Fibroblast of skin of left quadriceps (primary cell): ENCODE data around the gene MRPS23.
"Not testable (repeated sequence)": the region's sequence is repeated elsewhere in the genome, so short reads cannot be mapped to it uniquely, and the experiment has no call there.

Experiments
- DNase-seq, 2 experiments: peaks; one replicate each; pipeline ENCODE4 v3.0.0-alpha.2; 2013; ENCODE audit warnings: low read depth in 2 of 2

The MRPS23 gene

GRCh38 chr17:57864273-57864672 is 14.4 kb upstream of the MRPS23 start:
- no peak for DNase-seq

- DNase-seq, result no peak
Measured at GRCh38 chr17:57862694-57863667, 13.1 kb upstream of the MRPS23 start.

- no peak for DNase-seq
Measured at GRCh38 chr17:57861790-57862693, 12.2 kb upstream of the MRPS23 start.

- DNase-seq, result no peak
Measured at GRCh38 chr17:57861000-57861789, 11.4 kb upstream of the MRPS23 start.

GRCh38 chr17:57860414-57860999 is 10.7 kb upstream of the MRPS23 start:
- DNase-seq, result no peak

- no peak for DNase-seq
Measured at GRCh38 chr17:57859601-57860413, 10.0 kb upstream of the MRPS23 start.

GRCh38 chr17:57858838-57859237 is 9.0 kb upstream of the MRPS23 start:
- no peak for DNase-seq

GRCh38 chr17:57856792-57857620 is 7.2 kb upstream of the MRPS23 start:
- DNase-seq, result no peak

GRCh38 chr17:57855391-57856035 is 5.7 kb upstream of the MRPS23 start:
- no peak for DNase-seq

GRCh38 chr17:57853695-57854094 is 3.9 kb upstream of the MRPS23 start:
- DNase-seq, result no peak

- DNase-seq, result no peak
Measured at GRCh38 chr17:57852955-57853328, 3.1 kb upstream of the MRPS23 start.

GRCh38 chr17:57852092-57852954 is 2.5 kb upstream of the MRPS23 start:
- no peak for DNase-seq

GRCh38 chr17:57849163-57849873 is 526 bp downstream of the MRPS23 start:
- DNase-seq, result no peak

GRCh38 chr17:57846056-57846945 is 3.5 kb downstream of the MRPS23 start:
- DNase-seq, result not testable (repeated sequence)

GRCh38 chr17:57842280-57842679 is 7.6 kb downstream of the MRPS23 start:
- DNase-seq, result no peak

GRCh38 chr17:57839571-57839923 is 10.3 kb downstream of the MRPS23 start:
- no peak for DNase-seq
